Activated T-cell treated with anti-CD3 and anti-CD28 coated beads, Interleukin-2, amount 50 U/mL, for 48 hours (primary cell): ENCODE measurements around the gene RAB7B.
A peak's percentile ranks its signal among the peaks of the same experiment; 100 is the strongest.

ENCODE experiments used
- DNase-seq, 2 experiments: peaks; one replicate each; pipeline ENCODE4 v3.0.0-alpha.2; 2020

RAB7B gene

GRCh38 chr1:205972491-205973168 is 30.6 kb downstream of the RAB7B start:
- DNase-seq, result no peak

- no peak for DNase-seq
These were observed 31.1 kb downstream of the RAB7B start for GRCh38 chr1:205972081-205972480.

DNA sequence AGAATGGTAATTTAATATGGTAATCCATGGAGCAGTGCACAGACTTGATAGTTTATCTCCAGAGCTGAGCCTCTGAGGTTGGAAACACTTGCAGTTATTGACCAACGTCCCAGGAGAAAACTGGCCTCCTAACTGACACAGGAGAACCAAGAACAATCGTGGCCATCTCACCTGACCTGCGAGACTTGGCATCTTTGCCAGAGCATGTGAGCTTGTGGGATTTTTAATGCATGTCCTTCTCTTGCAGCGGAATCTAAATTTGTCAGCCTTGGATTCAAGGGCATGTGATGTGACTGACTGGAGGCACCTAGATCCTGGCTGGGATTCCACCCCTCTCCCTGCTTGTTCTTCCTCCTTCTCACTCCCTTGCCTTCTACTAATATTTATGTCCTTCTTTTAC is 32.1 kb downstream of the RAB7B start:
- no peak for DNase-seq

GRCh38 chr1:205970486-205970885 is 32.7 kb downstream of the RAB7B start:
- no peak for DNase-seq

DNA sequence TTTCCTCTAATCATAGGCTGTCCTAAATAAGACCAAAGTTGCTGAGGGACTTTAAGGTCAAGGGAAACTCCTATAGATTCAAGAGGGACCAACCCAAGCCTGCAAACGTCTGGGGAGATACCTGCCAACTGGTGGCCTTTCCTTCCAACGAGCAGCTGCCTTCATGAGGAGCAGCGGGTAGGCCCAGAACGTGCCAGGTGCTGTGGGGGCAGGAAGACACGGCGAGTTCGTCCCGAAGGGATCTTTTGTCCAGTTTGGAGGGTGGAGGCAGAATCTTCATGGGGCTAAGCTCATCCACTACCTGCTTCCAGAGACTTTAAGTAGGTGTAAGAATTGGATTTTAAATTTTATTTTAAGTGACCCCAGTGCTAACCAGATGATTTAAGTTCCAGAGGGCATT is 34.0 kb downstream of the RAB7B start:
- no peak for DNase-seq

DNA sequence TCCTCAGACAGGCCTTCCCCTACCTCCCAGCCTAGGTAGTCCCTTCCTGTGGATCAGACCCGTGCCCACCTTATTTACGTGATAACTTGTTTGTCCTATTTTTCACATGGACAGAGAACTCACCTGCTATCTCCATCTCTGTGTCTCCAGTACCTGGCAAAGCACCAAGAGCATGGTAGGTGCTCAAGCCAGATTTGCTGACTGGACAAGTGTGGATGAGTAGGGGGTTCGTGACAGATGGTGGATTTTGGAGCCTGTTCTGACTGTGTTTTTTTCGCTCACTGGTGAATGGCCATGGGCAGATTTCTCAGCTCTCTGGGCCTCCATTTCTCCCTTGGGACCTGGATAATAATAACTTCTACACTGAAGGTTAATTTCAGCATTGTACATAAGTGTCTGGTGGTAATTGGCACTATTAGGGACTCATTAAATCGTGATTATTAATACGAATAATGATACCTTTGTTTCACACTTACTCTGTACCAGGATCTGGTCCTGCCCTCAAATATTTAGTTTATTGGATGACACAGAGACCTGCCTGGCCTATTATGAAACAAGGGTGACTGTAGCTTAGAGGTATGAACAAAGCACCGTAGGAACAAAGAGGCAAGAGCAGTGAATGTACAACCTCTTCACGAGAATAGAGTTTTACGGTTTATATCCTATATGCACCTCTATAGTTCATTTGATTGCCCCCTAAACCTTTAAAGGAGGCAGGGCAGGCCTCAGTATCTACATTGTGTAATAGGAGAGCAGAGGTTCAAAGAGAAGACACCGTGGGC is 35.5 kb downstream of the RAB7B start:
- DNase-seq, result no peak

DNA sequence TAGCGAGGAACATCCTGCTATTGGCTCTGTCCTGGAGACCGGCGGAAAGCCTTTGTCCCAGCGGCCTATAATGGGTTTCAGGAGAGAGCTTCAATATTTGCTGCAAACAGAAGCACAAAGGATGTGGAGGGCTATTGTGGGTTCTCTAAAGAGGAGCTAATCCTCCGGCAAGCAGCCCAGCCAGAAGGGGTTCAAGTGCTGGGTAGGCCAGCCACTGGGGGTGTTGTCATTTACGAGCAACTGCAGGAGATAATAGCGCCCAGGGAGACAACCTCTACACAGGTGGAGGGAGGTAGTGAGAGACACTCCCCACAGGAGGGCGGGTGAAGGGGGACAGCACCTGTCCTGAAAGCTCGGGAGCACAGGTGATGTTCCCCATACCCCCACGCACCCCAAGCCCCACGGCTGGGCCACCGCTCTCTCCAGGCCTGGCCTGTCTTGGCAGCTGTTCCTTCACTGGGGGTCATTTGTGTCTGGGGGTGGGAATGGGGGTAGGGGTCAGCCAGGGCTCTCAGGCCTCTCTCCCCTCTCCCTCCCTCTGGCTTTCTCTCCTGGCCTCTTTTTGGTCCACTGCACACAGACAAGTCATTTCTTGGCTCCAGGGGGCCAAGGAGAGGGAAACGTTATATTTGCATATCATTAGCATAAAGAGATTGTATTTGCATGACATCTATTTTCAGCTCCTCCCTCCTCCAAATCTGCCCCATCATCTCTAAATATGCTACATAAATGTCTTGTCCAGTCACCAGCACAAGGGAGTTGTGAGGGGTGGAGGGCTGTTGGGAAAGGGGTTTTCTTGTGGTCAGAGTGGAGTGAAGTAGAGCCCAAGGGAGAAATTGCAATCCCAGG is 37.9 kb downstream of the RAB7B start:
- DNase-seq, result no peak

DNA sequence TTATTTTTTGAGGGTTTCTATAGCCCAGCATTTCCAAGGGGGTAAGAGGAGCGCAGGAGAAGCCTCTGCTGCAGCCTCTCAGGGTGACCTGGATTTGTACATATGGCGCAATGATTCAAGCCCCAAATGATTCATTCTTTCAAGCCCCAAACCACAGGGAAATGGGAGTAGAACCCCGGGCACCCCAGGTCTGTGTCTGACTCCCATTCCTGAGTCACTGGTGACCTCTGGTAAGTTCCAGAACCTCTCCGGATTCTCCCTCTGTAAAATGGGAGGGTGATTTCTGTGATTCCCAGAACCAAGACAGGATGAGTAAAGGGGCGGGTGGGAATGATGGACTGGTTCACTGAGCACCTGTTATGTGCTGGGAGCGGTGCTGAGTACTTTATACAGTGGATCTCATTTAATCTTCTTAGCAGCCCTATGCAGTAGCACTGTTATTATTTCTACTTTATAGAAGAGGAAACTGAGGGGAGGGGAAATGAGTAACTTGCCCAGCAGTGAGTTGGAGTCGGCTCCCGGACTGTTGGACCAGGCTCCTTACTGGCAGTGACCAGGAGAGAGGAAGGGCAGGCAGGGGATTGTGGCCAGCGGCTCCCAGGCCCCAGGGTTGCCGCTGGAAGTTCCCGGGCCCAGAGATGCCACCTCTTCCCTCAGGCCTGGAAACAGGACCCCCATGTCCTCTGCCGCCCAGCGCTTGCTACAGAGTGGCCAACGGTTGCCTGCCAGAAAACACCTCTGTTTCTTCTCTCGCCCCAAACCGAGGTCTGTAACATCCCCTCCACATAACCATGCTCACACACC is 39.6 kb downstream of the RAB7B start:
- DNase-seq, result no peak

GRCh38 chr1:205962821-205963221 is 40.4 kb downstream of the RAB7B start:
- DNase-seq, result no peak

GRCh38 chr1:205961991-205962820 is 41.0 kb downstream of the RAB7B start:
- no peak for DNase-seq

DNA sequence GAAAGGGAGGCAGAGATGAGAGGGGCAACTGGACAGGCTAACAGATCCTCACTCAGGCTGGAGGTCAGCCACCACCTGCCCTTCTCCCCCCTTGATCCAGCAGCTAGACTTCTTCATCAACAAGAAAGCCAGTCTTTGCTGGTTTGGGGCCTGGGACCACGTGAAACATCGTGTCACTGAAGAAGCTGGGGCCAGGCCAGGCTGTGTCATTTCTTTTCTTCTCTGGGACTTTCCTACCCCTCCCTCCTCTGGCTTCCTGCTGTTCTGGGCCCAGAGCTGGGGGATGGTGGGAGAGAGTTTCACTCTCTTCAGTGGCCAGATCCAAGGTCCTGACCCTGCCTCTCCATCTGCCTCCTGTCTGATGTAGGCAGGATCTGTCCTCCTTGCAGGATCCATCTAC is 41.8 kb downstream of the RAB7B start:
- peak; percentile 26 to 35 for DNase-seq

DNA sequence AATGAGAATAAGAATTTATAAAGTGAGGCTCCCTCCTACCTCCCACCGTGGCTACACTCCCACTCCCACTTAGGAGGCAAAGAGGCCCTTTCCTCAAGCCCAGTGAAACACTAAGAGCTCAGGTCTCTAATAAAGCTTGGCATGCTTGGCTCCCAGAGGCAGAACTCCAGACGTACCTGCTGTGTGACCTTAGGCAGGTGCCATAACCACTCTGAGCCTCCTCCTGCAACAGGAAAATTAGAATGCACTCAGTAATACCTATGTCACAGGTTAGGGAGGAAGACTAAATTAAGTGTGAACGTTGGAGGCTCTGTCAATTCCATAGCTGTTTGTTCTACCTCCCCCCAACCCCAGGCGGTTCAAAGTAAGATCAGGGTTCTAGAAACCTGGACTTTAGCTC is 43.4 kb downstream of the RAB7B start:
- DNase-seq, result no peak

- DNase-seq, result no peak
These were observed 47.7 kb downstream of the RAB7B start for GRCh38 chr1:205955499-205955898.

DNA sequence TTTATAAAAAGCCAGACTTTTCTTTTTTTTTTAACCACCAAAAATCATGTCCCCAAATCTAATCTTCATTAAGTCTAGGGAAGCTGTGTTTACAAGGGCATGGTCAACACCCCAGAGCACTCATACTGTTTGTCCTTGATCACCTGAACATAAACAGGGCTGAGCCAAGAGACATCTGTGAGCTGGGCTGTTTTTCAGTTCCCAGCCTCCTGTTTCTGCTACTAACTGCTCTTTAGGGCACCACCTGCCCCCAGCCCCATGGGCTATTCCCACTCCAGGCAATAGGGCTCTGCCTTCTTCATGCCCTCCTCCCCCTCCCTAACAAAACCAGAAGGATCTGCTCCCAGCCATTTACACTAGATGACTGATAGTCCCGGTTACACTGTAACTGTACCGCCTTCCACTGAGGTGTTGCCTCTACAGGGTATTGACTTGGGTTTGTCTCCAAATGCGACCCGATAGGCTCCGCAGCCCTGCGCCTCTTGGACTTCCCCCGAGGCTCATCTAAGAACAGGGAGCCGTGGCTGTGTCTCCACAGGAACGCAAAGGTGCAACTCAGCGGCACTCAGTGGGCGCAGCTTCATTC is 48.3 kb downstream of the RAB7B start:
- DNase-seq, result no peak

GRCh38 chr1:205951746-205952145 is 51.4 kb downstream of the RAB7B start:
- DNase-seq, result no peak

DNA sequence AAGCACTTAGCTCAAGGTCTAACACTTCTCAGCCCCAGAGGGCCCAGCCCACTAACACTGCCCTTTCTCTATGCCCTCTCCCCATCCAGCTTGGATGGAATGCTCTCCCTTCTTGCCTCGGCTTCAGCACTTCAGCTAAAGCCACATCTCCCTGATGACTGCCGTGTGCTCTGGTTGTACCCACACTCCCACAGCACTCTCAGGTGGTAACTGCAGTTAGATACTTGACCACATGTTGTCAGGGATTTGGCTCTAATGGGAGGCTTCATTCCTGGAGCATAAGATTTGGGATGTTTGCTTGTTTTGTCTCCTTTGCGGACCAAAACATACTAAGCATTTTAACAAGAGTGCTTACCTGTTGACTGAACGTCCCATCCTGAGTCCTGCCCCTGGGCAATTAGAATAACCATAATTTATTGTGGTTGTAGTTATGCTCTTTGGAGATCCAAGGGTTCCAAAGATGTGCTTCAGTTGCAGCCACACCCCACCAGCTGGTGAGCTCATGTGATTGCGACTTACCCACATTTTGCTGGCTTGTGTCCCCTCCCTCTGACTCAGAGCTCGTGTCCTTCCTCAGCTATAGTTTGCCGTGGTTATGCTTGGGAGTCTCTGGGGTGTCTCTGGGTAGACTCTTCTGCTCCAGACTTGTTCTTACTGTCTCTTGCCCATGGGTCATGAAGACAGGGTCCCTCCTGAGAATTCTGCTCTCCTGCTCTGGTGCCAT is 52.2 kb downstream of the RAB7B start:
- no peak for DNase-seq

DNA sequence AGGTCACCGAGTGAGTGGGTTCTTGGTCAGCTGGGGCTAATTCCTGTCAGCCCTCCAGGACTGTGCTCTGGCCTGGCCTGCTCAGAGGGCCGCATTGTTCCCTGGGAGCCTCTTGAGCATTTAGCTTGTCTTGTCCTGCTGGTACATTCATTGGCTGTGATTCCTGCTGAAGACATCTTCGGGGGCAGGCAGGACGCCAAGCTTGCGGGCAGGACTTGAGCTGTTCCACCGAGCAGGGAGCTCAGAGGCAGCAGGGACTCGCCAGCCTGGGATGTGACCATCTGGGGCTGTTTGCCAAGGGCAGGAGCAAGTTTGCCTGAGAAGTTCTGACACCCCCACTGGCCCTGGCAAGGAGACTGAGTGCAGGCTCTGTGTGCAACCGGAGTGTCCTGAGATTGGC is 52.9 kb downstream of the RAB7B start:
- no peak for DNase-seq

GRCh38 chr1:205949753-205950152 is 53.4 kb downstream of the RAB7B start:
- DNase-seq, result no peak

GRCh38 chr1:205948886-205949285 is 54.3 kb downstream of the RAB7B start:
- DNase-seq, result no peak

GRCh38 chr1:205948039-205948438 is 55.2 kb downstream of the RAB7B start:
- DNase-seq, result no peak

GRCh38 chr1:205947024-205947423 is 56.2 kb downstream of the RAB7B start:
- DNase-seq, result no peak
